Hematopoietic multipotent progenitor cell (in vitro differentiated cells): ENCODE data around the gene WDFY4. TPM values are rescaled to one million over a fixed set of nuclear protein-coding genes. Genes with fewer than 3 reads are reported as not detected.

Experiments used
- DNase-seq, 3 donors: peaks; one replicate each; pipeline ENCODE4 v3.0.0-alpha.2; 2011 to 2015; ENCODE audit warnings: low read depth in 2 of 3, low spot score in 2 of 3
- total RNA-seq: library from RNA; depleted of rRNA; stranded (reverse); fragments of >200 nt; gene quantifications from one replicate; pipeline ENCODE4 v1.2.3, GENCODE V29; 2012

WDFY4 gene
- total RNA-seq, 1 donor = 35.5 TPM

GRCh38 chr10:48957361-48958151 is 272.9 kb downstream of the WDFY4 start:
- DNase-seq = no peak

- DNase-seq = no peak
Observed at GRCh38 chr10:48958598-48959190, 274.0 kb downstream of the WDFY4 start.

GRCh38 chr10:48964038-48964437 is 279.4 kb downstream of the WDFY4 start:
- DNase-seq = no peak

GRCh38 chr10:48965460-48965859 is 280.8 kb downstream of the WDFY4 start:
- no peak for DNase-seq

- DNase-seq = no peak
Observed at GRCh38 chr10:48968036-48968435, 283.4 kb downstream of the WDFY4 start.

GRCh38 chr10:48970046-48970445 is 285.4 kb downstream of the WDFY4 start:
- DNase-seq = no peak

- DNase-seq = no peak
Observed at GRCh38 chr10:48970654-48971053, 286.0 kb downstream of the WDFY4 start.

- DNase-seq = no peak
Observed at GRCh38 chr10:48973065-48973464, 288.4 kb downstream of the WDFY4 start.

GRCh38 chr10:48974510-48975156 is 290.0 kb downstream of the WDFY4 start:
- DNase-seq = no peak

GRCh38 chr10:48976196-48976595 is 291.5 kb downstream of the WDFY4 start:
- DNase-seq = peak in 1 of 3 donors; percentile 16

GRCh38 chr10:48978318-48978717 is 293.6 kb downstream of the WDFY4 start:
- no peak for DNase-seq

- peak in 2 of 3 donors; percentile 22 to 47 for DNase-seq
Observed at GRCh38 chr10:48981310-48981907, 296.7 kb downstream of the WDFY4 start.

GRCh38 chr10:48982584-48982983 is 297.9 kb downstream of the WDFY4 start:
- no peak for DNase-seq

GRCh38 chr10:48983648-48984351 is 299.1 kb downstream of the WDFY4 start:
- peak in 2 of 3 donors; percentile 14 to 54 for DNase-seq

GRCh38 chr10:48985621-48986158 is 301.0 kb downstream of the WDFY4 start:
- DNase-seq = no peak

- no peak for DNase-seq
Observed at GRCh38 chr10:48990226-48990625, 305.6 kb downstream of the WDFY4 start.

- no peak for DNase-seq
Observed at GRCh38 chr10:48993627-48994026, 309.0 kb downstream of the WDFY4 start.

GRCh38 chr10:48996329-48996728 is 311.7 kb downstream of the WDFY4 start:
- no peak for DNase-seq

- DNase-seq = no peak
Observed at GRCh38 chr10:48999346-48999745, 314.7 kb downstream of the WDFY4 start.
